IMR-90 (cell line): Measurements from ENCODE around the gene FEZ2. TPM values are rescaled to one million over a fixed set of nuclear protein-coding genes. Genes with fewer than 3 reads are reported as not detected.

Source experiments
- ATAC-seq: fragments of 200-7000 bp; cut with Tn5 transposase; 2 replicates; pipeline ENCODE4 v1.9.1; 2020; ENCODE audit warnings: low read depth, mild to moderate bottlenecking, moderate library complexity
- Bru-seq: library from RNA; stranded (reverse); fragments of 400-500 nt; gene quantifications from one replicate; lab custom pipeline; 2021; lab: Mats Ljungman, UMichigan
- BruChase-seq, 2 experiments: library from RNA; stranded (reverse); fragments of 400-500 nt; gene quantifications; one replicate each; lab custom pipeline; 2021; lab: Mats Ljungman, UMichigan
- BruUV-seq: library from RNA; stranded (reverse); fragments of 400-500 nt; replicated peaks from 2 replicates; lab custom pipeline; 2021; lab: Mats Ljungman, UMichigan
- CTCF ChIA-PET: fragments of 300-600 bp; formaldehyde crosslinking; extraction: SDS; loops from one replicate; lab custom pipeline; 2021; ENCODE audit warnings: antibody characterized with exemption; lab: Yijun Ruan, JAX
- POLR2A ChIA-PET: fragments of 300-600 bp; sonication (Branson Sonifier 250); formaldehyde crosslinking; loops from one replicate; lab custom pipeline; 2022; ENCODE audit warnings: antibody characterized with exemption; ENCODE audit not compliant: unreplicated experiment; lab: Charles Lee
- DNase-seq: peaks from one replicate; pipeline ENCODE4 v3.0.0; 2013
- H2AFZ ChIP-seq: replicated peaks from 2 replicates; pipeline ENCODE3; 2013; ENCODE audit warnings: low read length, mild to moderate bottlenecking; ENCODE audit not compliant: poor library complexity
- H2AK5ac ChIP-seq: 2 replicates; pipeline ENCODE4 v1.6.1; 2013; ENCODE audit warnings: low read depth, low read length, inconsistent platforms
- H2AK9ac ChIP-seq: replicated peaks from 2 replicates; pipeline ENCODE3; 2013; ENCODE audit warnings: mild to moderate bottlenecking, low read depth, low read length, moderate library complexity; ENCODE audit not compliant: poor library complexity
- H2BK120ac ChIP-seq: 2 replicates; pipeline ENCODE4 v1.6.1; 2013; ENCODE audit warnings: low read depth, low read length, inconsistent platforms
- H2BK15ac ChIP-seq: 3 replicates; pipeline ENCODE4 v1.6.1; 2013; ENCODE audit warnings: low read depth, low read length, inconsistent platforms
- H2BK20ac ChIP-seq: 2 replicates; pipeline ENCODE4 v1.6.1; 2013; ENCODE audit warnings: low read depth, mild to moderate bottlenecking, inconsistent platforms, low read length, moderate library complexity
- H2BK5ac ChIP-seq: 2 replicates; pipeline ENCODE4 v1.6.1; 2013; ENCODE audit warnings: mild to moderate bottlenecking, low read depth, low read length, inconsistent platforms; ENCODE audit not compliant: poor library complexity, severe bottlenecking
- H3K14ac ChIP-seq: replicated peaks from 2 replicates; pipeline ENCODE4 v1.6.1; 2013; ENCODE audit warnings: low read depth, low read length, inconsistent platforms
- H3K18ac ChIP-seq: 2 replicates; pipeline ENCODE4 v1.6.1; 2013; ENCODE audit warnings: low read depth, low read length, control low read depth
- H3K23ac ChIP-seq: 2 replicates; pipeline ENCODE4 v1.6.1; 2013; ENCODE audit warnings: low read depth, low read length, inconsistent platforms
- H3K27ac ChIP-seq: 2 replicates; pipeline ENCODE4 v1.5.1; 2013; ENCODE audit warnings: mild to moderate bottlenecking, control low read depth, low read length; ENCODE audit not compliant: insufficient read depth
- H3K27me3 ChIP-seq: 2 replicates; pipeline ENCODE4 v1.6.1; 2013; ENCODE audit warnings: low read length; ENCODE audit not compliant: control insufficient read depth, insufficient read depth
- H3K36me3 ChIP-seq: 2 replicates; pipeline ENCODE4 v1.6.1; 2013; ENCODE audit warnings: low read length, mixed read lengths; ENCODE audit not compliant: control insufficient read depth, insufficient read depth
- H3K4ac ChIP-seq: 2 replicates; pipeline ENCODE4 v1.6.1; 2013; ENCODE audit warnings: low read depth, low read length, inconsistent platforms
- H3K4me1 ChIP-seq: 2 replicates; pipeline ENCODE4 v1.6.1; 2013; ENCODE audit warnings: low read length, mixed read lengths; ENCODE audit not compliant: control insufficient read depth, insufficient read depth
- H3K4me2 ChIP-seq: 2 replicates; pipeline ENCODE4 v1.6.1; 2013; ENCODE audit warnings: low read depth, mild to moderate bottlenecking, control low read depth, low read length, moderate library complexity
- H3K4me3 ChIP-seq: 2 replicates; pipeline ENCODE4 v1.5.1; 2013; ENCODE audit warnings: low read depth, mild to moderate bottlenecking, control low read depth, low read length, moderate library complexity; ENCODE audit not compliant: insufficient read depth
- H3K56ac ChIP-seq: 2 replicates; pipeline ENCODE4 v1.6.1; 2013; ENCODE audit warnings: low read length, inconsistent platforms; ENCODE audit not compliant: insufficient read depth; ENCODE audit errors: extremely low read depth
- H3K79me1 ChIP-seq, 2 experiments: 2 replicates each; pipeline ENCODE4 v1.6.1; 2013; ENCODE audit warnings: low read length in 2 of 2, inconsistent platforms in 1 of 2, low read depth in 1 of 2
- H3K9ac ChIP-seq: 2 replicates; pipeline ENCODE4 v1.6.1; 2013; ENCODE audit warnings: low read depth, low read length, control low read depth
- H3K9me1 ChIP-seq: 2 replicates; pipeline ENCODE4 v1.6.1; 2013; ENCODE audit warnings: low read length, inconsistent platforms; ENCODE audit not compliant: insufficient read depth
- H3K9me3 ChIP-seq: 2 replicates; pipeline ENCODE4 v1.6.1; 2013; ENCODE audit warnings: low read length; ENCODE audit not compliant: control insufficient read depth, insufficient read depth
- H4K20me1 ChIP-seq: 2 replicates; pipeline ENCODE4 v1.6.1; 2013; ENCODE audit warnings: low read length, inconsistent platforms; ENCODE audit not compliant: insufficient read depth
- H4K5ac ChIP-seq: 2 replicates; pipeline ENCODE4 v1.6.1; 2013; ENCODE audit warnings: mild to moderate bottlenecking, low read depth, low read length, control low read depth
- H4K8ac ChIP-seq, 2 experiments: 2 replicates each; pipeline ENCODE4 v1.6.1; 2013; ENCODE audit warnings: low read depth in 2 of 2, low read length in 2 of 2, control low read depth in 1 of 2, inconsistent platforms in 1 of 2
- H4K91ac ChIP-seq: 2 replicates; pipeline ENCODE4 v1.6.1; 2013; ENCODE audit warnings: low read depth, low read length, inconsistent platforms; ENCODE audit not compliant: insufficient read depth
- CEBPB ChIP-seq: IDR thresholded peaks from 2 replicates; pipeline ENCODE4 v1.6.1; 2012; ENCODE audit warnings: low read depth, low read length, improper control_type of control experiment
- FOS ChIP-seq: fragments of 150-350 bp; IDR thresholded peaks from 2 replicates; pipeline ENCODE4 v1.6.1; 2016; ENCODE audit warnings: low read depth, low read length
- MAFK ChIP-seq: IDR thresholded peaks from 2 replicates; pipeline ENCODE4 v1.6.1; 2012; ENCODE audit warnings: low read depth, low read length, improper control_type of control experiment
- MAZ ChIP-seq: IDR thresholded peaks from 2 replicates; pipeline ENCODE4 v1.6.1; 2012; ENCODE audit warnings: low read depth, mild to moderate bottlenecking, low read length, improper control_type of control experiment, moderate library complexity, borderline replicate concordance
- MXI1 ChIP-seq: IDR thresholded peaks from 2 replicates; pipeline ENCODE4 v1.6.1; 2012; ENCODE audit warnings: low read depth, mild to moderate bottlenecking, low read length, moderate library complexity, borderline replicate concordance
- WGBS, 2 experiments: methylation state at CpG; one replicate each; pipeline versions ENCODE4 v1.1.5 to v1.1.7; 2013; ENCODE audit warnings: missing lambda C conversion rate in 2 of 2; ENCODE audit not compliant: insufficient read length in 1 of 2; ENCODE audit errors: extremely low coverage in 2 of 2; 5-methylcytosine and 5-hydroxymethylcytosine counted together
- dilution Hi-C: fragments of 300-500 bp; cut with HindIII; formaldehyde crosslinking; loops from one replicate; pipeline ENCODE4 v1.14.3; 2018; ENCODE audit warnings: low sequenced_read_pairs; ENCODE audit not compliant: unreplicated experiment
- in situ Hi-C: fragments of 300-500 bp; cut with MboI; formaldehyde crosslinking; loops from 3 replicates; pipeline ENCODE4 v1.14.3; 2019; ENCODE audit warnings: low sequenced_read_pairs, inconsistent platforms, mixed read lengths
- intact Hi-C: fragments of 100-400 bp; cut with micrococcal nuclease; formaldehyde crosslinking; loops from 2 replicates; pipeline ENCODE4 v1.10.0; 2022
- long read RNA-seq: library from polyadenylated mRNA; unstranded; transcript quantifications from one replicate; pipeline ENCODE4 v2.0.0, GENCODE V29; 2021; ENCODE audit not compliant: unreplicated experiment
- polyA plus RNA-seq, 3 experiments: library from polyadenylated mRNA; depleted of rRNA; stranded (reverse); fragments of >200 nt; gene quantifications; 2 replicates each; pipeline ENCODE4 v1.2.3, GENCODE V29; 2012; ENCODE audit warnings: low replicate concordance in 1 of 3
- total RNA-seq: library from RNA; depleted of rRNA; stranded (reverse); fragments of >200 nt; gene quantifications from 2 replicates; pipeline ENCODE4 v1.2.3, GENCODE V29; 2012; rRNA removed
- TF ChIP-seq, protein P1 (sequence below): fragments of 150-350 bp; IDR thresholded peaks from 2 replicates; pipeline ENCODE4 v1.6.1; 2016; ENCODE audit warnings: low read depth, mild to moderate bottlenecking, low read length, moderate library complexity, borderline replicate concordance
- TF ChIP-seq, protein P2 (sequence below): conservative IDR thresholded peaks from 2 replicates; pipeline ENCODE4 v1.5.1; 2012; ENCODE audit warnings: mild to moderate bottlenecking, low read depth, low read length, improper control_type of control experiment
- TF ChIP-seq, protein P3 (sequence below): fragments of 150-350 bp; IDR thresholded peaks from 2 replicates; pipeline ENCODE4 v1.6.1; 2017; ENCODE audit warnings: mild to moderate bottlenecking, antibody characterized with exemption, low read length, low read depth

FEZ2 gene, protein sequence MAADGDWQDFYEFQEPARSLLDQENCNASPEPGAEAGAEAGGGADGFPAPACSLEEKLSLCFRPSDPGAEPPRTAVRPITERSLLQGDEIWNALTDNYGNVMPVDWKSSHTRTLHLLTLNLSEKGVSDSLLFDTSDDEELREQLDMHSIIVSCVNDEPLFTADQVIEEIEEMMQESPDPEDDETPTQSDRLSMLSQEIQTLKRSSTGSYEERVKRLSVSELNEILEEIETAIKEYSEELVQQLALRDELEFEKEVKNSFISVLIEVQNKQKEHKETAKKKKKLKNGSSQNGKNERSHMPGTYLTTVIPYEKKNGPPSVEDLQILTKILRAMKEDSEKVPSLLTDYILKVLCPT
- 19.4 and 43.3 TPM in 2 replicates for total RNA-seq
- 31.6 and 32.4 TPM in 2 replicates for polyA plus RNA-seq (2012; rRNA removed)
- polyA plus RNA-seq (2012; cell fraction: cytosol; rRNA removed), result 5.2 and 11.4 TPM in 2 replicates
- 1.9 and 13.6 TPM in 2 replicates for polyA plus RNA-seq (2012; cell fraction: nucleus; rRNA removed; ENCODE audit: low replicate concordance)
- Bru-seq, nascent RNA, result percentile 90 among the genes with signal in this experiment
- BruChase-seq, experiment 1, labeled RNA remaining after a 6-hour chase, result percentile 85 among the genes with signal in this experiment
- BruChase-seq, experiment 2, labeled RNA remaining after a 2-hour chase, result percentile 87 among the genes with signal in this experiment
- long read RNA-seq, partial matches to known transcripts, result 3 of 14 reads
- long read RNA-seq, other reads (novel, unspliced or antisense), result 8 of 14 reads

DNA sequence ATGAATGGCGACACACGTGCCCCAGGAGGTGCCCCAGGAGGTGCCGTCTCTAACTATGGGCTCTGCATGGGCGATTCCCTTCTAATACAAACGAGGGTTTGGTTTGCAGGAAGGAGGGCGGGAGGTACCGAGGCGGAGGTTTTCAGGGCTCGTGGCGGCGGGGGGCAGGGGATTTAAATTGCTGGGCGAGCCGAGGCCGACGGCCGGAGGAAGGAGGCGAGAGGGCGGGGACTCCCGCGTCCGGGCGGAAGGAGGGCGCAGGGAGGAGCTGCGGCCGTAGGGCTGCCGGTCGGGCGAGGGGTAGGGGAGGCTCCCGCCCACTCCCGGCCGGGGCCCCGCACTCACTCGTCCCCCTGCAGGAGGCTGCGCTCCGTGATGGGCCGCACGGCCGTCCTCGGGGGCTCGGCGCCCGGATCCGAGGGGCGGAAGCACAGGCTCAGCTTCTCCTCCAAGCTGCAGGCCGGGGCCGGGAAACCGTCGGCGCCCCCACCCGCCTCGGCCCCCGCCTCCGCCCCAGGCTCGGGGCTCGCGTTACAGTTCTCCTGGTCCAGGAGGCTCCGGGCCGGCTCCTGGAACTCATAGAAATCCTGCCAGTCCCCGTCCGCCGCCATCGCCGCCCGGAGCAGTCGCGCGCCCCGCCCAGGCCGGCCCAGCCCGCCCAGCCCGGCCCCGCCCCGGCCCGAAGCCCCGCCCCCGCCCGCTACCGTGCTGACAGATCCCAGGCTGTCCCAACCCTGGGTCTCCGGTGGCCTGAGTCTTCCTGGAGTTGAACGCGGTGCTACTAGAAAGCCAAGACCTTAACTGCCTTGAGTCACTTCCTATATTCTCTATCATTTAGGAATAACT lies at the start of gene FEZ2:
Gene FEZ2, minus strand, starts transcription at position 637 of the 846 bp plus-strand sequence. Its CDS starts 26 bp downstream, at position 611.
- Histone ChIP-seq H3K14ac (peak within 1 kb of the TSS; percentile 87), H3K18ac (peak within 1 kb of the TSS; percentile 97), H4K91ac (peak within 1 kb of the TSS; percentile 73), H2BK20ac (0 out of 2 replicates have a peak within 1 kb of the TSS, but pooled peaks have one; percentile 28), H3K9me3 (no peaks in the 10 kb centered on the region), H2BK15ac (peak within 1 kb of the TSS; percentile 42; the same call in 1 of the 3 replicates), H2AFZ (peak within 1 kb of the TSS; percentile 92), H3K4me2 (peak within 1 kb of the TSS; percentile 99), H2AK5ac (peak within 1 kb of the TSS; percentile 87), H3K27me3 (no peaks in the 10 kb centered on the region), H3K36me3 (peaks cover 4% of the 10 kb centered on the region), H3K4me3 (peak within 1 kb of the TSS; percentile 85), H2AK9ac (peak within 1 kb of the TSS; percentile 86), H2BK120ac (peak within 1 kb of the TSS; percentile 23; the same call in 1 of the 2 replicates), H3K9ac (peak within 1 kb of the TSS; percentile 83), H2BK5ac (peak within 1 kb of the TSS; percentile 86), H4K20me1 (peaks cover 20% of the 10 kb centered on the region; the same call in 1 of the 2 replicates), H3K56ac (peak within 1 kb of the TSS; percentile 59), H3K4me1 (peaks cover 8% of the 10 kb centered on the region), H4K5ac (peak within 1 kb of the TSS; percentile 92), H3K27ac (peak within 1 kb of the TSS; percentile 77), H3K79me1 (peaks cover 13 to 38% of the 10 kb centered on the region in 2 experiments), H4K8ac (peak within 1 kb of the TSS; percentile 55 to 79), H3K4ac (peak within 1 kb of the TSS; percentile 79), H3K23ac (peak within 1 kb of the TSS; percentile 57), H3K9me1 (peaks cover 11% of the 10 kb centered on the region)
- intact Hi-C loops (loop anchor here (1.0 kb wide), 1 partner anchor 29 kb away; no protein-coding TSS in a partner anchor), dilution Hi-C loops (no loop called here), in situ Hi-C loops (no loop called here)
- DNase-seq (peak; percentile 72), ATAC-seq (peak; percentile 99)
- no TSS peak for BruUV-seq
- CTCF ChIA-PET, result no interaction called here
- WGBS, 2 experiments, result 0% methylated on average over 17 of the region's 81 CpGs; no CpG with 5 or more reads in 1 of the 2 experiments
- POLR2A ChIA-PET, result interaction anchor here (0.6 to 0.7 kb wide), 2 partner anchors 12 to 14 kb away, joined by 3 read pairs; no protein-coding TSS in a partner anchor
- TF ChIP-seq, protein P1, sequence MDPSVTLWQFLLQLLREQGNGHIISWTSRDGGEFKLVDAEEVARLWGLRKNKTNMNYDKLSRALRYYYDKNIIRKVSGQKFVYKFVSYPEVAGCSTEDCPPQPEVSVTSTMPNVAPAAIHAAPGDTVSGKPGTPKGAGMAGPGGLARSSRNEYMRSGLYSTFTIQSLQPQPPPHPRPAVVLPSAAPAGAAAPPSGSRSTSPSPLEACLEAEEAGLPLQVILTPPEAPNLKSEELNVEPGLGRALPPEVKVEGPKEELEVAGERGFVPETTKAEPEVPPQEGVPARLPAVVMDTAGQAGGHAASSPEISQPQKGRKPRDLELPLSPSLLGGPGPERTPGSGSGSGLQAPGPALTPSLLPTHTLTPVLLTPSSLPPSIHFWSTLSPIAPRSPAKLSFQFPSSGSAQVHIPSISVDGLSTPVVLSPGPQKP, result no peak
- peak; percentile 51; the same call in 1 of the 2 replicates for TF ChIP-seq MAZ
- TF ChIP-seq CEBPB, result no peak
- no peak for TF ChIP-seq FOS
- TF ChIP-seq, protein P2, sequence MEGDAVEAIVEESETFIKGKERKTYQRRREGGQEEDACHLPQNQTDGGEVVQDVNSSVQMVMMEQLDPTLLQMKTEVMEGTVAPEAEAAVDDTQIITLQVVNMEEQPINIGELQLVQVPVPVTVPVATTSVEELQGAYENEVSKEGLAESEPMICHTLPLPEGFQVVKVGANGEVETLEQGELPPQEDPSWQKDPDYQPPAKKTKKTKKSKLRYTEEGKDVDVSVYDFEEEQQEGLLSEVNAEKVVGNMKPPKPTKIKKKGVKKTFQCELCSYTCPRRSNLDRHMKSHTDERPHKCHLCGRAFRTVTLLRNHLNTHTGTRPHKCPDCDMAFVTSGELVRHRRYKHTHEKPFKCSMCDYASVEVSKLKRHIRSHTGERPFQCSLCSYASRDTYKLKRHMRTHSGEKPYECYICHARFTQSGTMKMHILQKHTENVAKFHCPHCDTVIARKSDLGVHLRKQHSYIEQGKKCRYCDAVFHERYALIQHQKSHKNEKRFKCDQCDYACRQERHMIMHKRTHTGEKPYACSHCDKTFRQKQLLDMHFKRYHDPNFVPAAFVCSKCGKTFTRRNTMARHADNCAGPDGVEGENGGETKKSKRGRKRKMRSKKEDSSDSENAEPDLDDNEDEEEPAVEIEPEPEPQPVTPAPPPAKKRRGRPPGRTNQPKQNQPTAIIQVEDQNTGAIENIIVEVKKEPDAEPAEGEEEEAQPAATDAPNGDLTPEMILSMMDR, result no peak
- TF ChIP-seq MXI1, result peak; percentile 61; the same call in 1 of the 2 replicates
- TF ChIP-seq, protein P3, sequence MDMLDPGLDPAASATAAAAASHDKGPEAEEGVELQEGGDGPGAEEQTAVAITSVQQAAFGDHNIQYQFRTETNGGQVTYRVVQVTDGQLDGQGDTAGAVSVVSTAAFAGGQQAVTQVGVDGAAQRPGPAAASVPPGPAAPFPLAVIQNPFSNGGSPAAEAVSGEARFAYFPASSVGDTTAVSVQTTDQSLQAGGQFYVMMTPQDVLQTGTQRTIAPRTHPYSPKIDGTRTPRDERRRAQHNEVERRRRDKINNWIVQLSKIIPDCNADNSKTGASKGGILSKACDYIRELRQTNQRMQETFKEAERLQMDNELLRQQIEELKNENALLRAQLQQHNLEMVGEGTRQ, result no peak
- no peak for TF ChIP-seq MAFK
